SK-N-SH (cell line): ENCODE results near the gene GABRR2. TPM values are rescaled to one million over a fixed set of nuclear protein-coding genes. Genes with fewer than 3 reads are reported as not detected.

Experiments
- CTCF ChIA-PET: fragments of 300-600, 350-600 bp; formaldehyde crosslinking; extraction: SDS; loops from one replicate; lab custom pipeline; 2021; lab: Yijun Ruan, JAX
- POLR2A ChIA-PET: fragments of 350-600 bp; sonication (Branson Sonifier 250); formaldehyde crosslinking; extraction: SDS; loops from one replicate; lab custom pipeline; 2020; ENCODE audit warnings: antibody characterized with exemption, inconsistent platforms; lab: Yijun Ruan, JAX
- DNase-seq: peaks from one replicate; pipeline ENCODE4 v3.0.0; 2012
- H2AFZ ChIP-seq: fragments of 200-600 bp; sonication (generic); 2 replicates; pipeline ENCODE4 v1.8.1; 2016; ENCODE audit warnings: antibody characterized with exemption, mild to moderate bottlenecking, low read depth
- H3F3A ChIP-seq: fragments of 200-600 bp; sonication (generic); replicated peaks from 2 replicates; pipeline ENCODE3; 2016; ENCODE audit warnings: antibody characterized with exemption, mild to moderate bottlenecking; ENCODE audit not compliant: insufficient read depth
- H3K27ac ChIP-seq, 2 experiments: fragments of 200-500 bp in 1 of 2; fragments of 200-600 bp in 1 of 2; sonication (Bioruptor generic) in 1 of 2; sonication (generic), shearing (Covaris generic) in 1 of 2; 2 replicates each; pipeline versions ENCODE4 v1.5.1 to v1.6.1; 2014 to 2016; ENCODE audit warnings: low read depth in 2 of 2, inconsistent platforms in 1 of 2, low read length in 1 of 2, mild to moderate bottlenecking in 1 of 2, mixed read lengths in 1 of 2
- H3K27me3 ChIP-seq: fragments of 200-600 bp; sonication (generic), shearing (Covaris generic); 2 replicates; pipeline ENCODE4 v1.6.1; 2016; ENCODE audit warnings: mixed run types; ENCODE audit not compliant: insufficient read depth
- H3K36me3 ChIP-seq, 2 experiments: fragments of 200-500 bp in 1 of 2; fragments of 200-600 bp in 1 of 2; sonication (Bioruptor generic) in 1 of 2; sonication (generic) in 1 of 2; replicated peaks in 1 of 2; 2 replicates each; pipeline versions ENCODE3 to v1.5.1; 2014 to 2016; ENCODE audit warnings: low read length in 1 of 2, mild to moderate bottlenecking in 1 of 2; ENCODE audit not compliant: insufficient read depth in 2 of 2, control insufficient read depth in 1 of 2
- H3K4me1 ChIP-seq, 2 experiments: fragments of 200-500 bp in 1 of 2; fragments of 200-600 bp in 1 of 2; sonication (Bioruptor generic) in 1 of 2; sonication (generic), shearing (Covaris generic) in 1 of 2; 2 replicates each; pipeline versions ENCODE4 v1.5.1 to v1.6.1; 2014 to 2016; ENCODE audit warnings: low read depth in 1 of 2, low read length in 1 of 2, mixed run types in 1 of 2; ENCODE audit not compliant: insufficient read depth in 2 of 2, control insufficient read depth in 1 of 2
- H3K4me2 ChIP-seq: fragments of 200-600 bp; sonication (generic), shearing (Covaris generic); 2 replicates; pipeline ENCODE4 v1.6.1; 2017; ENCODE audit warnings: mixed run types
- H3K4me3 ChIP-seq, 2 experiments: fragments of 200-500 bp in 1 of 2; fragments of 200-600 bp in 1 of 2; sonication (Bioruptor generic) in 1 of 2; sonication (generic), shearing (Covaris generic) in 1 of 2; 2 replicates each; pipeline versions ENCODE4 v1.5.1 to v1.8.1; 2014 to 2016; ENCODE audit warnings: low read depth in 2 of 2, inconsistent platforms in 1 of 2, low read length in 1 of 2, mild to moderate bottlenecking in 1 of 2, mixed read lengths in 1 of 2, moderate library complexity in 1 of 2
- H3K79me2 ChIP-seq: fragments of 200-600 bp; sonication (generic); 2 replicates; pipeline ENCODE4 v1.8.1; 2017; ENCODE audit warnings: mild to moderate bottlenecking; ENCODE audit not compliant: insufficient read depth
- H3K9ac ChIP-seq: fragments of 200-600 bp; sonication (generic); 2 replicates; pipeline ENCODE4 v1.6.1; 2017; ENCODE audit warnings: mixed run types
- H3K9me2 ChIP-seq: fragments of 200-600 bp; sonication (generic); 2 replicates; pipeline ENCODE4 v1.6.1; 2017; ENCODE audit warnings: mixed run types
- H3K9me3 ChIP-seq: fragments of 200-600 bp; sonication (generic); 2 replicates; pipeline ENCODE4 v1.6.1; 2017; ENCODE audit warnings: mixed run types, mild to moderate bottlenecking, moderate library complexity
- H4K20me1 ChIP-seq: fragments of 200-600 bp; sonication (generic); 2 replicates; pipeline ENCODE4 v1.6.1; 2017; ENCODE audit warnings: mild to moderate bottlenecking, mixed run types; ENCODE audit not compliant: insufficient read depth
- FOXM1 ChIP-seq: IDR thresholded peaks from 2 replicates; pipeline ENCODE4 v1.4.0; 2012; ENCODE audit warnings: low read depth, mild to moderate bottlenecking
- GABPA ChIP-seq: IDR thresholded peaks from 2 replicates; pipeline ENCODE4 v1.4.0; 2012; ENCODE audit warnings: low read depth, mild to moderate bottlenecking
- JUND ChIP-seq: IDR thresholded peaks from 2 replicates; pipeline ENCODE4 v1.4.0; 2012
- POLR2AphosphoS5 ChIP-seq: IDR thresholded peaks from 2 replicates; pipeline ENCODE4 v1.6.1; 2012; ENCODE audit warnings: low read depth, low read length
- REST ChIP-seq: IDR thresholded peaks from 2 replicates; pipeline ENCODE4 v1.6.1; 2012; ENCODE audit warnings: mild to moderate bottlenecking, low read depth, low read length, moderate library complexity
- WGBS: methylation state at CpG from one replicate; pipeline ENCODE4 v1.1.6; 2017; ENCODE audit warnings: low lambda C conversion rate; 5-methylcytosine and 5-hydroxymethylcytosine counted together
- polyA plus RNA-seq, 3 experiments: library from polyadenylated mRNA; depleted of rRNA; stranded (reverse); fragments of >200 nt; gene quantifications; 2 replicates each; pipeline ENCODE4 v1.2.3, GENCODE V29; 2012

The GABRR2 gene
- polyA plus RNA-seq, 1 of the 3 experiments (the other 2 are of a cell fraction) = 0.18 TPM

GRCh38 chr6:89209457-89209856 lies 105.6 kb downstream of the GABRR2 start (continued):
- no peak for TF ChIP-seq REST
- no peak for TF ChIP-seq GABPA

GRCh38 chr6:89208551-89208950 lies 106.5 kb downstream of the GABRR2 start:
- Histone ChIP-seq H3K4me2 (no peak overlapping the region), H3K9ac (no peak overlapping the region), H3K27me3 (no peaks in the 10 kb centered on the region; the same call in 1 of the 2 replicates), H3K4me3 (no peak overlapping the region), H3K4me1 (peaks cover 0 to 5% of the 10 kb centered on the region in 2 experiments; a peak in 1 of 4 replicates), H3K27ac (no peak overlapping the region), H3K9me2 (no peaks in the 10 kb centered on the region), H4K20me1 (no peaks in the 10 kb centered on the region), H2AFZ (no peak overlapping the region)
- CTCF ChIA-PET = interaction anchor here (0.6 to 1.0 kb wide), 2 partner anchors 32 to 35 kb away, joined by 3 read pairs; no protein-coding TSS in a partner anchor
- no peak for DNase-seq
- no peak for TF ChIP-seq POLR2AphosphoS5
- TF ChIP-seq FOXM1 = no peak
- TF ChIP-seq JUND = no peak
- TF ChIP-seq, all 33 proteins: peak for 0
- no peaks in the 10 kb centered on the region for H3K36me3 ChIP-seq
- H3F3A ChIP-seq = no peaks in the 10 kb centered on the region
- POLR2A ChIA-PET = no interaction called here
- 69% methylated on average over 4 of the region's 4 CpGs for WGBS
- no peaks in the 10 kb centered on the region for H3K79me2 ChIP-seq
- H3K9me3 ChIP-seq = no peaks in the 10 kb centered on the region

Other genes with a start within 250 kb of the GABRR2 start
- gene PNRC1, start 234.5 kb downstream of the GABRR2 start, polyA plus RNA-seq (2012; rRNA removed) = 6.7 and 7.8 TPM in 2 replicates
- 1.1 TPM in 2 replicates for gene SRSF12, start 197.2 kb downstream of the GABRR2 start, polyA plus RNA-seq (2012; rRNA removed)
- 6.2 and 8.4 TPM in 2 replicates for gene PM20D2, start 169.2 kb downstream of the GABRR2 start, polyA plus RNA-seq (2012; rRNA removed)
- not detected in 2 replicates for gene GABRR1, start 97.9 kb downstream of the GABRR2 start, polyA plus RNA-seq (2012; rRNA removed)
- gene UBE2J1, start 37.4 kb upstream of the GABRR2 start, polyA plus RNA-seq (2012; rRNA removed) = 11.3 and 16.2 TPM in 2 replicates
- 0.05 and 0.07 TPM in 2 replicates for gene RRAGD, start 97.0 kb upstream of the GABRR2 start, polyA plus RNA-seq (2012; rRNA removed)
- 2.0 and 2.6 TPM in 2 replicates for gene ANKRD6, start 117.9 kb upstream of the GABRR2 start, polyA plus RNA-seq (2012; rRNA removed)